Naive thymus-derived CD4-positive, alpha-beta T cell (primary cell): ENCODE measurements around the gene CASTOR1. TPM values are rescaled to one million over a fixed set of nuclear protein-coding genes. Genes with fewer than 3 reads are reported as not detected.

Source experiments
- polyA plus RNA-seq, 2 donors: library from polyadenylated mRNA; unstranded; fragments of 300-500 nt; fragmentation: Illumina TruSeq; gene quantifications; one replicate each; pipeline ENCODE4 v1.2.3, GENCODE V29; 2021
- total RNA-seq, 6 experiments: library from RNA in 5 of 6; stranded (reverse) in 5 of 6; gene quantifications; 1 replicate in 5 of 6; 2 replicates in 1 of 6; pipeline ENCODE4 v1.2.3 and lab custom pipeline; 2021 to 2026

Gene CASTOR1
- total and polyA plus RNA-seq, 7 experiments from 2014 or later, result 12.4 to 43.0 (median 19.0) TPM

Other genes starting within 250 kb of the CASTOR1 start
- under 1 TPM in 1 of 5 experiments, not detected in 4; 0.34 TPM for gene HORMAD2, start 209.0 kb downstream of the CASTOR1 start, total RNA-seq
- gene HORMAD2, start 209.0 kb downstream of the CASTOR1 start, polyA plus RNA-seq, result not detected
- gene LIF, start 42.7 kb downstream of the CASTOR1 start, total RNA-seq, result 100 to 1,000 TPM in 1 of 5 experiments, under 1 TPM in 2, not detected in 2; 0.64 to 260 (median 0.98) TPM
- not detected for gene LIF, start 42.7 kb downstream of the CASTOR1 start, polyA plus RNA-seq
- gene OSM, start 22.7 kb downstream of the CASTOR1 start, total RNA-seq, result 100 to 1,000 TPM in 1 of 5 experiments, 10 to 100 TPM in 2, 1 to 10 TPM in 1, under 1 TPM in 1; 0.49 to 158 (median 46.0) TPM
- 1 to 10 TPM; 2.0 to 6.3 TPM for gene OSM, start 22.7 kb downstream of the CASTOR1 start, polyA plus RNA-seq
- 10 to 100 TPM; 47.2 to 73.8 (median 70.9) TPM for gene TBC1D10A, start 37.4 kb upstream of the CASTOR1 start, total RNA-seq
- 10 to 100 TPM; 62.6 to 84.7 TPM for gene TBC1D10A, start 37.4 kb upstream of the CASTOR1 start, polyA plus RNA-seq
- 100 to 1,000 TPM; 267 to 341 (median 284) TPM for gene SF3A1, start 67.4 kb upstream of the CASTOR1 start, total RNA-seq
- gene SF3A1, start 67.4 kb upstream of the CASTOR1 start, polyA plus RNA-seq, result 100 to 1,000 TPM in 1 of 2 donors, 10 to 100 TPM in 1; 83.2 to 115 TPM
- 1 to 10 TPM; 1.8 to 6.9 (median 3.2) TPM for gene CCDC157, start 67.5 kb upstream of the CASTOR1 start, total RNA-seq
- 1 to 10 TPM; 1.4 to 2.1 TPM for gene CCDC157, start 67.5 kb upstream of the CASTOR1 start, polyA plus RNA-seq
- 10 to 100 TPM in 1 of 5 experiments, 1 to 10 TPM in 4; 4.3 to 10.8 (median 5.3) TPM for gene RNF215, start 97.9 kb upstream of the CASTOR1 start, total RNA-seq
- gene RNF215, start 97.9 kb upstream of the CASTOR1 start, polyA plus RNA-seq, result 1 to 10 TPM in 1 of 2 donors, under 1 TPM in 1; 0.08 to 1.1 TPM
- 100 to 1,000 TPM in 1 of 5 experiments, 10 to 100 TPM in 4; 10.7 to 147 (median 16.5) TPM for gene SEC14L2, start 107.5 kb upstream of the CASTOR1 start, total RNA-seq
- 10 to 100 TPM; 12.7 to 20.7 TPM for gene SEC14L2, start 107.5 kb upstream of the CASTOR1 start, polyA plus RNA-seq
- gene MTFP1, start 136.3 kb upstream of the CASTOR1 start, total RNA-seq, result 10 to 100 TPM; 10.2 to 68.2 (median 23.6) TPM
- gene MTFP1, start 136.3 kb upstream of the CASTOR1 start, polyA plus RNA-seq, result 10 to 100 TPM; 26.7 to 30.4 TPM
- not detected for gene SEC14L3, start 182.5 kb upstream of the CASTOR1 start, total RNA-seq
- not detected for gene SEC14L3, start 182.5 kb upstream of the CASTOR1 start, polyA plus RNA-seq
- not detected for gene SEC14L4, start 216.2 kb upstream of the CASTOR1 start, total RNA-seq
- gene SEC14L4, start 216.2 kb upstream of the CASTOR1 start, polyA plus RNA-seq, result not detected